Gastrocnemius medialis (tissue), 4 donors: ENCODE measurements around the gene SYNJ2.

Experiments used
- POLR2A ChIP-seq, 2 donors: fragments of 450-650 bp; IDR thresholded peaks; one replicate each; pipeline ENCODE4 v1.6.1; 2017; ENCODE audit warnings: antibody characterized with exemption in 2 of 2, mild to moderate bottlenecking in 2 of 2, moderate library complexity in 2 of 2
- TF ChIP-seq, protein P1 (sequence below), 5 experiments: fragments of 450-650 bp in 3 of 5; fragments of 200-600 bp in 2 of 5; sonication (generic) in 2 of 5; IDR thresholded peaks in 4 of 5; conservative IDR thresholded peaks in 1 of 5; 1 replicate in 4 of 5; 2 replicates in 1 of 5; pipeline ENCODE4 v1.5.1; 2016 to 2019; ENCODE audit warnings: antibody characterized with exemption in 5 of 5, mild to moderate bottlenecking in 3 of 5, moderate library complexity in 3 of 5

DNA sequence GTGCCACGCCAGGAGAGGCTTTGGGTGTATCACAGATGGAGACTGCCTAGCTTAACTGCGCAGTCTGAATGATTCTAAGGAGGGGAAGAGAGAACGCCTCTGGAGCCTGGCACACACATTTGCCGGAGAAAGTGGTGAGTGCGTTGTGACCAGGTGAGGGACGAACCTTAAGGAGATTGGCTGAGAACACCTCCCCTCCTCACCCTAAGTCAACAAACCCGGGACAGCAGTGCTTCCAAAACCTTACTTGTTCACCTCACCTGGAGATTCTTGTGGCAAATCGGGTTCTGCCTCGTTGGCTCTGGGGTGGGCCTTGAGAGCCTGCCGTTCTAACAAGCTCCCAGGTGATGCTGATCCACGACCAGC lies 9.4 kb downstream of the SYNJ2 start:
- TF ChIP-seq, protein P1, sequence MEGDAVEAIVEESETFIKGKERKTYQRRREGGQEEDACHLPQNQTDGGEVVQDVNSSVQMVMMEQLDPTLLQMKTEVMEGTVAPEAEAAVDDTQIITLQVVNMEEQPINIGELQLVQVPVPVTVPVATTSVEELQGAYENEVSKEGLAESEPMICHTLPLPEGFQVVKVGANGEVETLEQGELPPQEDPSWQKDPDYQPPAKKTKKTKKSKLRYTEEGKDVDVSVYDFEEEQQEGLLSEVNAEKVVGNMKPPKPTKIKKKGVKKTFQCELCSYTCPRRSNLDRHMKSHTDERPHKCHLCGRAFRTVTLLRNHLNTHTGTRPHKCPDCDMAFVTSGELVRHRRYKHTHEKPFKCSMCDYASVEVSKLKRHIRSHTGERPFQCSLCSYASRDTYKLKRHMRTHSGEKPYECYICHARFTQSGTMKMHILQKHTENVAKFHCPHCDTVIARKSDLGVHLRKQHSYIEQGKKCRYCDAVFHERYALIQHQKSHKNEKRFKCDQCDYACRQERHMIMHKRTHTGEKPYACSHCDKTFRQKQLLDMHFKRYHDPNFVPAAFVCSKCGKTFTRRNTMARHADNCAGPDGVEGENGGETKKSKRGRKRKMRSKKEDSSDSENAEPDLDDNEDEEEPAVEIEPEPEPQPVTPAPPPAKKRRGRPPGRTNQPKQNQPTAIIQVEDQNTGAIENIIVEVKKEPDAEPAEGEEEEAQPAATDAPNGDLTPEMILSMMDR (IDR thresholded peaks at IDR 0.05 in 4 of 5, conservative IDR thresholded peaks at IDR 0.05 in 1 of 5) = no peak
- no peak for TF ChIP-seq POLR2A (IDR thresholded peaks at IDR 0.05)
